Measurements from ENCODE around the gene ZNF296.
"Not testable (repeated sequence)": the region's sequence is repeated elsewhere in the genome, so short reads cannot be mapped to it uniquely, and the experiment has no call there.

ZNF296 gene

GRCh38 chr19:45076029-45076850, at the start of gene ZNF296:
TSS of gene ZNF296 (minus strand) at chr19:45076478. CDS start at chr19:45076373, 105 bp downstream.
- H3K36me3 Mint-ChIP-seq: peaks cover 41% of the 10 kb centered on the region
- peak within 1 kb of the TSS; percentile 99 for H3K4me3 Mint-ChIP-seq
- no peaks in the 10 kb centered on the region for H3K9me3 Mint-ChIP-seq
- peak; percentile 83 for ATAC-seq
- peak within 1 kb of the TSS; percentile 78 for H3K27ac Mint-ChIP-seq
- peaks cover 43% of the 10 kb centered on the region for H3K4me1 Mint-ChIP-seq
- peak; percentile 68 to 90 for DNase-seq (ENCODE audit: low spot score in 2 of 2)

GRCh38 chr19:45125360-45125759, 49.1 kb upstream of the ZNF296 start:
- Mint-ChIP-seq H3K9me3 (no peaks in the 10 kb centered on the region), H3K4me3 (no peak overlapping the region), H3K27ac (peak overlapping the region; percentile 26), H3K36me3 (peaks cover 16% of the 10 kb centered on the region), H3K4me1 (peaks cover 53% of the 10 kb centered on the region)
- DNase-seq (ENCODE audit: low spot score in 2 of 2) (no peak), ATAC-seq (no peak)

- Mint-ChIP-seq H3K4me3 (no peak overlapping the region), H3K36me3 (peaks cover 16% of the 10 kb centered on the region), H3K9me3 (no peaks in the 10 kb centered on the region), H3K27ac (peak overlapping the region; percentile 81), H3K4me1 (peaks cover 58% of the 10 kb centered on the region)
- ATAC-seq: no peak
- no peak for DNase-seq (ENCODE audit: low spot score in 2 of 2)
Observed at GRCh38 chr19:45124021-45124420, 47.7 kb upstream of the ZNF296 start.

GRCh38 chr19:45123440-45123850, 47.2 kb upstream of the ZNF296 start:
- peak overlapping the region; percentile 81 for H3K27ac Mint-ChIP-seq

GRCh38 chr19:45122832-45123231, 46.6 kb upstream of the ZNF296 start:
- H3K9me3 Mint-ChIP-seq: no peaks in the 10 kb centered on the region
- no peak for DNase-seq (ENCODE audit: low spot score in 2 of 2)
- peaks cover 69% of the 10 kb centered on the region for H3K4me1 Mint-ChIP-seq
- H3K27ac Mint-ChIP-seq: peak overlapping the region; percentile 92
- peaks cover 16% of the 10 kb centered on the region for H3K36me3 Mint-ChIP-seq
- H3K4me3 Mint-ChIP-seq: no peak overlapping the region
- ATAC-seq: no peak

More at GRCh38 chr19:45123440-45123850, 47.2 kb upstream of the ZNF296 start:
- peaks cover 63% of the 10 kb centered on the region for H3K4me1 Mint-ChIP-seq
- H3K9me3 Mint-ChIP-seq: no peaks in the 10 kb centered on the region
- DNase-seq (ENCODE audit: low spot score in 2 of 2) (no peak), ATAC-seq (no peak)
- H3K36me3 Mint-ChIP-seq: peaks cover 16% of the 10 kb centered on the region
- H3K4me3 Mint-ChIP-seq: no peak overlapping the region

DNA sequence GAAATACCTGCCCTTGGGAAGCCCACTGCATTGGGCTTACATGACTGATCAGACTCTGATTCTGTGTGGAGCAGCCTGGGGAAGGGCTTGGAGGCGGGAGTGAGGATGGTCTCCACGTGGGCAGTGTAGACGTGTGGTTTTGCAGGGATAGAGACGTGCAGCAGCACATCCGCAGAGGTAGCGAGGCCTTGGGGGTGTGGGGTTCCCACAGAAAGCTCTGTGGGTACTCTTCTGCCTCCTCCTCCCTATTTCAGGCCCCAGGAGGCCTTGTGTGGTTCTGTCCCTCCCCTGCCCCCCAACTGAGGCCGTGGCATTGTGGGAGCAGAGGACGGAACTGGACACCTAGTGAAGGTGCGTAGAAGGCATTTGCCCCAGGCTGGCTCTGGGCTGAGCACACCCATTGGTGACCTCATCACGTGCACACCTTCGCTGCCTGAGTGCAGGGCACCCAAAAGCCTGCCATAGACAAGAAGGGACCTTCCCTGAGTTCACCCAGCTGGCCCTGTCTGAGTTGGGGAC, 45.6 kb upstream of the ZNF296 start:
- Mint-ChIP-seq H3K9me3 (no peaks in the 10 kb centered on the region), H3K27ac (peak overlapping the region; percentile 92), H3K36me3 (peaks cover 12% of the 10 kb centered on the region), H3K4me1 (peaks cover 78% of the 10 kb centered on the region), H3K4me3 (peak overlapping the region; percentile 62)
- DNase-seq (ENCODE audit: low spot score in 2 of 2) (no peak), ATAC-seq (peak; percentile 4)

DNA sequence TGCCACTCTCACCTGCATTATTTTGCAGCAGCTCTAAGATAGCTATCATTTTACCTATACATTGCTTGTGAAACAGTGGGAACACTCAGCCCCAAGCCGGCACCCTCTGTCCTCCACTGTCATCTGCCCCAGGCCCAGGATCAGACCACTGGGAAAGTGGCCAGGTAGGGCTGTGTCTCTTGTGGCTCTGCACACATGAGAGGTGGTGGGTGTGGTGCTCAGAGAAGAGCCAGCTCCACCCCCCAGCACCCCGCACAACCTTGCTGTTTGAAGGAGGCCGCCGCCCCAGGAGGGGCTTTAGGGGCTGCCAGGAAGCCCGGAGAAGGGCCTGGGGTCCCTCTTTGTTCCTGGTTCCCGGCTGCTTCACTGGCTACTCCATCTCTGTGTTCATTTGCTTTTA, 43.3 kb upstream of the ZNF296 start:
- peaks cover 82% of the 10 kb centered on the region for H3K4me1 Mint-ChIP-seq
- no peak overlapping the region for H3K27ac Mint-ChIP-seq
- H3K4me3 Mint-ChIP-seq: no peak overlapping the region

DNA sequence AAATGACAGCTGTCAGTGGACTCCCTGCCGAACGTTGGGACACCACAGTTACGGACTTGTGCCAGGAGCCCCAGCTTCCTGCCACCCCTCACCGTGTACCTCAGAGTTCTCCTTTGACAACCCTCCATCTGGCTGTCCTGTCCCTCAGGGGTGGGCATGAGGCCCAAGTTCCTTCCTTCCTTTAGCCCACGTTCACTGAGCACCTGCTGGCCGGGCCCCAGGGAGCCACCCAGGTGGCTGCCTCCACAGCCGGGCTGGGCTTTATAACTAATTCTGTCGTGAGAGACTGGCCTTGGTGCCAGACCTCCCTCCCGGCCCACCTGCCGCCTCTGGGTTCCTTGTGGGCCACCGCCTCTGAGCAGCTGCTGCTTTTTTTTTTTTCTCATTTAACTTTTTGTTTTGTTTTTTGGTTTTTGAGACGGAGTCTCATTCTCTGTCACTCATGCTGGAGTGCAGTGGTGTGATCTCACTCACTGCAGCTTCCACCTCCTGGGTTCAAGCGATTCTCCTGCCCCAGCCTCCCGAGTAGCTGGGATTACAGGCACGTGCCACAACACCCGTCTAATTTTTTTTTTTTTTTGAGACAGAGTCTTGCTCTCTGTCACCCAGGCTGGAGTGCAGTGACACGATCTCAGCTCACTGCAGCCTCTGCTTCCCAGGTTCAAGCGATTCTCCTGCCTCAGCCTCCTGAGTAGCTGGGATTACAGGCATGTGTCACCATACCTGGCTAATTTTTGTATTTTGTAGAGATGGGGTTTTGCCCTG, 42.5 kb upstream of the ZNF296 start:
- peaks cover 74% of the 10 kb centered on the region for H3K4me1 Mint-ChIP-seq
- H3K9me3 Mint-ChIP-seq; H3K36me3 Mint-ChIP-seq; ATAC-seq; DNase-seq (ENCODE audit: low spot score in 2 of 2): not testable (repeated sequence)
- peak overlapping the region; percentile 71 for H3K27ac Mint-ChIP-seq
- H3K4me3 Mint-ChIP-seq: peak overlapping the region; percentile 53

More for the DNA sequence above, 43.3 kb upstream of the ZNF296 start:
- H3K36me3 Mint-ChIP-seq: peaks cover 11% of the 10 kb centered on the region
- no peak for ATAC-seq
- DNase-seq (ENCODE audit: low spot score in 2 of 2): no peak
- no peaks in the 10 kb centered on the region for H3K9me3 Mint-ChIP-seq

GRCh38 chr19:45118106-45118505, 41.8 kb upstream of the ZNF296 start:
- Mint-ChIP-seq H3K36me3 (peaks cover 6% of the 10 kb centered on the region), H3K4me3 (peak overlapping the region; percentile 53), H3K4me1 (peaks cover 69% of the 10 kb centered on the region), H3K27ac (peak overlapping the region; percentile 71), H3K9me3 (no peaks in the 10 kb centered on the region)
- DNase-seq (ENCODE audit: low spot score in 2 of 2) (no peak), ATAC-seq (no peak)

- DNase-seq (ENCODE audit: low spot score in 2 of 2) (no peak), ATAC-seq (peak; percentile 3)
- H3K36me3 Mint-ChIP-seq: peaks cover 6% of the 10 kb centered on the region
- peak overlapping the region; percentile 71 for H3K27ac Mint-ChIP-seq
- no peaks in the 10 kb centered on the region for H3K9me3 Mint-ChIP-seq
- H3K4me3 Mint-ChIP-seq: peak overlapping the region; percentile 53
- peaks cover 65% of the 10 kb centered on the region for H3K4me1 Mint-ChIP-seq
Observed at GRCh38 chr19:45117671-45118070, 41.4 kb upstream of the ZNF296 start.

DNA sequence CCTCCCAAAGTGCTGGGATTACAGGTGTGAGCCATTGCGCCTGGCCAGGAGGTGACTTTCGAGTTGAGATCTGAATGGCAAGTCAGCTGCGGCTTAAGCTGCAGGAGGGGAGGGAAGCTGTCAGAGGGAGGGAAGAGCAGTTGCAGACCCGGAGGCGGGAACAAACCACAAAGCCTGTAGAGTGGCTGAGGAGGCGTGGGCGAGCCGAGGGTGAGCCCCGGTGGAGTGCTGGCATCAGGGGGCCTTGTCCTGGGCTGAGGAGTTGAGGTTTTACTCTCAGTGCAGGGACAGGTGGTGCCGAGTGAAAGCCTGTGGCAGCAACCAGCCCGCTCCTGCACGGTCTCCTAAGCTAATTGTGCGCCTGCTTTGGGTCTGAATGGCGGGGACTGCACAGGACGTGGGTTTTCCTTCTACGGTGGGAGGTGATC, 40.9 kb upstream of the ZNF296 start:
- DNase-seq (ENCODE audit: low spot score in 2 of 2) (peak; percentile 37 to 65), ATAC-seq (peak; percentile 78)
- Mint-ChIP-seq H3K27ac (peak overlapping the region; percentile 35), H3K4me1 (peaks cover 60% of the 10 kb centered on the region), H3K4me3 (peak overlapping the region; percentile 53), H3K36me3 (peaks cover 6% of the 10 kb centered on the region), H3K9me3 (no peaks in the 10 kb centered on the region)

DNA sequence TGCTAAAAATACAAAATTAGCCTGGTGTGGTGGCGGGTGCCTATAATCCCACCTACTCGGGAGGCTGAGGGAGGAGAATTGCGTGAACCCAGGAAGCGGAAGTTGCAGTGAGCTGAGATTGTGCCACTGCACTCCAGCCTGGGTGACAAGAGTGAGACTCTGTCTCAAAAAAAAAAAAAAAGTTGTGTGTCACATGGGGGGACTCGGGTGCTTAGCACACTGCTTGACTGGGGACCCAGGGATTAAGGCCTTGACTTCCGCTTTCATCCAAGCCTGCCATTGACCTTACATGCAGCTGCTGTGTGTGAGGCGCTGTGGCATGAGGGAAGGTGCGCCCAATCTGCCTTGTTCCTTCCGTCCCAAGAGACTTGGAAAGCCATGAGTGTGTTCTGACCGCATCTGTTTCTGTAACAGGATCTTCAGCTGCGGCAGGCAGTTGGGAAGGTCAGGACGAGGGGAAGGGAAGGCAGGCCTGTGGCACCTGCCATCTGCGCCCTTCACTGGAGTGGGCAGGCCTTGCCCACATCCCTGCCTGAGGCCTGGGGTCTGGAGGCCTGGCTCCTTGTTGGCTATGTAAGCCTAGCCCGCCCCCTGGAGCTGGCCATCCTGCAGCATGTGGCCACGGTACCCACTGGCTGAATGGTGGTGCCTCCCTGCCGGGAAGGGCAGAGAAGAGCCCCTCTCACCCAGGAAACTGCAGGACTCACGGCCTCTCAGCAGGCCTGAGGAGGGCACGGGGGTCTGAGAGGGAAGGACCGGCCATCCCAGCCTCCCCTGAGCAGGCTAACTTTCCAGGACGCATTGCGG, 39.7 kb upstream of the ZNF296 start:
- no peak overlapping the region for H3K27ac Mint-ChIP-seq
- peaks cover 6% of the 10 kb centered on the region for H3K36me3 Mint-ChIP-seq
- DNase-seq (ENCODE audit: low spot score in 2 of 2) (no peak), ATAC-seq (no peak)
- peak overlapping the region; percentile 53 for H3K4me3 Mint-ChIP-seq
- peaks cover 56% of the 10 kb centered on the region for H3K4me1 Mint-ChIP-seq
- H3K9me3 Mint-ChIP-seq: no peaks in the 10 kb centered on the region

DNA sequence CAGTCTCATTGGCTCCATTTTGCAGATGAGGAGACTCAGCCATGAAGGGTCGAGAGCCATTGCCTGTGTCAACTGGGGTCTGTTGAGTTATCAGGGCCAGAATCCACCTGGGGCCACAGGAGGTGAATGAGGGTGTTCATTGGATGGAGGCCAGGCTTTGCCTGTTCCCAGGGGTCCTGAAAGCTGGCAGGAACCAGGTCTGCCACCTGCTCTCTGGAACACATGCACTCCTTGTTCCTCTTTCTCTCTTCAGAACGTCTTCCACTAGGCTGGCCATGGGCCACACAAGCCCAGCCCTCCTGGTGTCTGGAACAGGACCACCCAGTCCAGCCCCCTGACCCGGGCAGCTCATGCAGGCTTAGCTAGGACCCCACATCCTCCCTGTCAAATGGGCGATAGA, 37.8 kb upstream of the ZNF296 start:
- H3K27ac Mint-ChIP-seq: peak overlapping the region; percentile 74
- peaks cover 67% of the 10 kb centered on the region for H3K4me1 Mint-ChIP-seq
- DNase-seq (ENCODE audit: low spot score in 2 of 2) (no peak), ATAC-seq (no peak)
- H3K9me3 Mint-ChIP-seq: no peaks in the 10 kb centered on the region
- H3K36me3 Mint-ChIP-seq: peaks cover 6% of the 10 kb centered on the region
- H3K4me3 Mint-ChIP-seq: no peak overlapping the region

DNA sequence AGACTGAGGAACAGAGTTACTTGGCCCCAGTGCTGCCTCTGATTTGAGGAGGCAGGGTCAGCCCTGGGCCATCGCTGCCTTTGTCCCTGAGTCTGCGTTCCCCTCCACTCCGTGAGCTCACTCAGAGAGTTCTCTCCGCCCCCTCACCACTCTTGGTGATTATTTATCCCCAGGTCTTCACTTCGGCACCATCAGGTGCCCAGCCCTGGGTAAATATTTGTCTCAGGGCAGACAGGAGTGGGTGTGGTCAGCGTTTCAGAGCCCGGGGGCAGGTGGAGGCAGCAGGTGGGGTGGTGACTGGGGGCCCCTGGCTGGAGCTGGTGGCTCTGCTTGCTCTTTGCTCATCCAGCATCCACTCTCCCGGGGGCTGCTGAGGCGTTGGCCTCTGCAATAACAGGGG, 37.4 kb upstream of the ZNF296 start:
- no peaks in the 10 kb centered on the region for H3K9me3 Mint-ChIP-seq
- ATAC-seq: no peak
- peaks cover 65% of the 10 kb centered on the region for H3K4me1 Mint-ChIP-seq
- H3K27ac Mint-ChIP-seq: peak overlapping the region; percentile 74
- H3K4me3 Mint-ChIP-seq: no peak overlapping the region
- H3K36me3 Mint-ChIP-seq: peaks cover 6% of the 10 kb centered on the region
- no peak for DNase-seq (ENCODE audit: low spot score in 2 of 2)

All from stimulated activated effector memory CD8-positive, alpha-beta T cell treated with anti-CD3 and anti-CD28 coated beads, Interleukin-12 subunit alpha, Interleukin-12 subunit beta, amount 100 ng/mL, for 72 hours (primary cell).